ENCODE measurements around the gene MPZL3. TPM values are rescaled to one million over a fixed set of nuclear protein-coding genes. Genes with fewer than 3 reads are reported as not detected.

The MPZL3 gene
- total RNA-seq, 4 donors from 2014 or later = 0.42 to 0.52 (median 0.48) TPM

GRCh38 chr11:118206391-118207031, 45.7 kb downstream of the MPZL3 start:
- Histone ChIP-seq H3K4me1 (peaks cover 0 to 5% (median 2%) of the 10 kb centered on the region in 4 donors), H3K4me3 (no peak overlapping the region), H3K27me3 (peaks cover 0 to 31% (median 0%) of the 10 kb centered on the region in 4 donors), H3K9me3 (no peaks in the 10 kb centered on the region), H3K27ac (replicated peaks in 1 of 4) (no peak overlapping the region), H3K36me3 (no peaks in the 10 kb centered on the region)
- no peak for TF ChIP-seq EP300 (IDR thresholded peaks at IDR 0.05)
- TF ChIP-seq, protein P1, sequence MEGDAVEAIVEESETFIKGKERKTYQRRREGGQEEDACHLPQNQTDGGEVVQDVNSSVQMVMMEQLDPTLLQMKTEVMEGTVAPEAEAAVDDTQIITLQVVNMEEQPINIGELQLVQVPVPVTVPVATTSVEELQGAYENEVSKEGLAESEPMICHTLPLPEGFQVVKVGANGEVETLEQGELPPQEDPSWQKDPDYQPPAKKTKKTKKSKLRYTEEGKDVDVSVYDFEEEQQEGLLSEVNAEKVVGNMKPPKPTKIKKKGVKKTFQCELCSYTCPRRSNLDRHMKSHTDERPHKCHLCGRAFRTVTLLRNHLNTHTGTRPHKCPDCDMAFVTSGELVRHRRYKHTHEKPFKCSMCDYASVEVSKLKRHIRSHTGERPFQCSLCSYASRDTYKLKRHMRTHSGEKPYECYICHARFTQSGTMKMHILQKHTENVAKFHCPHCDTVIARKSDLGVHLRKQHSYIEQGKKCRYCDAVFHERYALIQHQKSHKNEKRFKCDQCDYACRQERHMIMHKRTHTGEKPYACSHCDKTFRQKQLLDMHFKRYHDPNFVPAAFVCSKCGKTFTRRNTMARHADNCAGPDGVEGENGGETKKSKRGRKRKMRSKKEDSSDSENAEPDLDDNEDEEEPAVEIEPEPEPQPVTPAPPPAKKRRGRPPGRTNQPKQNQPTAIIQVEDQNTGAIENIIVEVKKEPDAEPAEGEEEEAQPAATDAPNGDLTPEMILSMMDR (IDR thresholded peaks at IDR 0.05) = no peak
- no peak for TF ChIP-seq POLR2A (IDR thresholded peaks at IDR 0.05; ENCODE audit: low read depth)
- TF ChIP-seq POLR2AphosphoS5 (IDR thresholded peaks at IDR 0.05) = no peak
- 12% methylated on average over 1 of the region's 1 CpG for WGBS
- intact Hi-C loops (cut with DNase I) = loop anchor here (10.0 kb wide), 1 partner anchor 278 kb away; no protein-coding TSS in a partner anchor
- DNase-seq (ENCODE audit: extremely low spot score) = no peak

DNA sequence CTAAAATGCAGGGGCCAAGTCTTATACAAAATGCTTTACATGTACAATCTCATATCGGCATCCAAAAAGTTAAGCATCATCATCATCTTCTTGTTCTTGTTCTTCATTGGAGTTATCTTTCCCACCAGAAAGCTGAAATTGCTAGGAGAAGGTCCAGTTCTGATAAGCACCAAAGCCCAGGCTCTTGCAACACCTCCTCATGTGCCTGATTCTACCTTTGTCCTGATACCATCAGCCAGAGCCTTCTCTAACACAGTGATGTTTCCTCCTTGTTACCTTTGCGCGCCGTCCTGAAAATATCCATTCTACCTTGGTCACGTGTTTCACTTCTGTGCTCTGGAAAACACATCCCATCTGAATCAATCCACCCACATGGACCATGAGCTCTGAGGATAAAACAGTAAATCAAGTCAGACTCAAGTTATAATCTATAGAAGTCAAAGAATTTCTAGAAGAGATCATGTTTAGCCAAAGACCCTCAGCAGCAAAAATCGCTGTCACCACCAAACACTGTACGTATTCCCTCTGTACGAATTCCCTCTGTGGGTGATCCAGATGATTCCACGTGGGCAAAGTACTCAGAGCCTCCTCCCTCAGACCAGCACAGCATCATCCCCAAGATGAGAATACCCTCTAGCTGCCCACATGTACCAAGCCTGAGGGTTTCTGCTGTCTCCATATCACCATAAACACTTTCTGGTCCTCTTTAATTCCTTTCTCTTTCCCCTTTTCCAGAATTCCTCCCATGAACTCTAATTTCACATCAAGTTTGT, 46.4 kb downstream of the MPZL3 start:
- Histone ChIP-seq H3K27ac (replicated peaks in 1 of 4) (no peak overlapping the region), H3K9me3 (no peaks in the 10 kb centered on the region), H3K4me3 (no peak overlapping the region), H3K4me1 (peaks cover 0 to 4% (median 2%) of the 10 kb centered on the region in 4 donors), H3K36me3 (no peaks in the 10 kb centered on the region), H3K27me3 (peaks cover 0 to 26% (median 0%) of the 10 kb centered on the region in 4 donors)
- no peak for DNase-seq (ENCODE audit: extremely low spot score)
- WGBS = 89% methylated on average over 9 of the region's 9 CpGs
- TF ChIP-seq EP300 (IDR thresholded peaks at IDR 0.05) = no peak
- intact Hi-C loops (cut with DNase I) = loop anchor here (10.0 kb wide), 1 partner anchor 279 kb away; no protein-coding TSS in a partner anchor

GRCh38 chr11:118202599-118203422, 49.4 kb downstream of the MPZL3 start:
- Histone ChIP-seq H3K27me3 (peaks cover 0 to 7% (median 0%) of the 10 kb centered on the region in 4 donors), H3K4me1 (peaks cover 0 to 10% (median 4%) of the 10 kb centered on the region in 4 donors), H3K4me3 (no peak overlapping the region), H3K27ac (replicated peaks in 1 of 4) (no peak overlapping the region), H3K36me3 (no peaks in the 10 kb centered on the region), H3K9me3 (no peaks in the 10 kb centered on the region)
- WGBS = 86% methylated on average over 7 of the region's 7 CpGs
- intact Hi-C loops (cut with DNase I) = loop anchor here (10.0 kb wide), 1 partner anchor 282 kb away; no protein-coding TSS in a partner anchor
- DNase-seq (ENCODE audit: extremely low spot score) = no peak
- no peak for TF ChIP-seq POLR2A (IDR thresholded peaks at IDR 0.05; ENCODE audit: low read depth)
- TF ChIP-seq POLR2AphosphoS5 (IDR thresholded peaks at IDR 0.05) = no peak
- TF ChIP-seq EP300 (IDR thresholded peaks at IDR 0.05) = no peak
- TF ChIP-seq, protein P1 (IDR thresholded peaks at IDR 0.05) = no peak

GRCh38 chr11:118201966-118202365, 50.2 kb downstream of the MPZL3 start:
- intact Hi-C loops (cut with DNase I) = loop anchor here (10.0 kb wide), 1 partner anchor 283 kb away; no protein-coding TSS in a partner anchor
- Histone ChIP-seq H3K36me3 (no peaks in the 10 kb centered on the region), H3K9me3 (no peaks in the 10 kb centered on the region), H3K27me3 (peaks cover 0 to 7% (median 0%) of the 10 kb centered on the region in 4 donors), H3K4me3 (no peak overlapping the region), H3K27ac (replicated peaks in 1 of 4) (no peak overlapping the region), H3K4me1 (peaks cover 0 to 10% (median 4%) of the 10 kb centered on the region in 4 donors)
- WGBS = 87% methylated on average over 2 of the region's 2 CpGs
- no peak for DNase-seq (ENCODE audit: extremely low spot score)
- TF ChIP-seq EP300 (IDR thresholded peaks at IDR 0.05) (no peak), POLR2A (IDR thresholded peaks at IDR 0.05; ENCODE audit: low read depth) (no peak), POLR2AphosphoS5 (IDR thresholded peaks at IDR 0.05) (no peak)
- TF ChIP-seq, protein P1 (IDR thresholded peaks at IDR 0.05) = no peak
